Measurements from ENCODE around the gene TIA1. TPM values are rescaled to one million over a fixed set of nuclear protein-coding genes. Genes with fewer than 3 reads are reported as not detected.
"Not testable (repeated sequence)": the region's sequence is repeated elsewhere in the genome, so short reads cannot be mapped to it uniquely, and the experiment has no call there.

TIA1 gene
- total RNA-seq, 1 experiment from 2014 or later: 150 TPM

DNA sequence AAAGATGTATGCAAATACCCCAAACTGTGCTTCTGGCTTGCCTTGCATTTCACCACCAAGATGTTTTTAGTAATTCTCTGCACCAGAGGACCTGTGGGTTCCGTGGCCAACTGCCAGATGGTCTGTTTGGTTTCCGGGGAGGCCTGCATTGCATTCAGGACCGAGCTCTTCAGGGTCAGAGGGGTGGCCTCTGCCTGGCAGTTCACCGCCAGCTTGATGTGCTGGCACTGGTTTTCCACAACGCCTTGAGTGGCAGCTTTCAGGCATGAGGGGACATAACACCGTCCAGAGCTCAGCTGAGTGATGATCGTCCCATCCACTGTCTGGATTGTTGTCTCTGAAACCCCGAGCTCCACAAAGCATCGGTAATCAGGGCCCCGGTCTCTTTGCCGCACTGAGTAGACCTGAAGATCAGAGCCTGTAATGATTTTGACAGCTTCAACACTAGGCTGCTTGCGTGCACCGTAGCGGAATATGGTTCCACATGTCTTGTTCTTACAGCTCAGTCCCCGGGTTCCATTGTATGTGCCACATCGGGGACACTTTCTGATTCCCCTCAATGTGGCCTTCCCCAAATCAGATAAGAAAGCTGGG is 67.0 kb downstream of the TIA1 start (continued):
- TF ChIP-seq ZNF416 (CRISPR knock-in tag; IDR thresholded peaks at IDR 0.05) (no peak), RELA (CRISPR knock-in tag; IDR thresholded peaks at IDR 0.05; ENCODE audit: borderline replicate concordance) (no peak)

DNA sequence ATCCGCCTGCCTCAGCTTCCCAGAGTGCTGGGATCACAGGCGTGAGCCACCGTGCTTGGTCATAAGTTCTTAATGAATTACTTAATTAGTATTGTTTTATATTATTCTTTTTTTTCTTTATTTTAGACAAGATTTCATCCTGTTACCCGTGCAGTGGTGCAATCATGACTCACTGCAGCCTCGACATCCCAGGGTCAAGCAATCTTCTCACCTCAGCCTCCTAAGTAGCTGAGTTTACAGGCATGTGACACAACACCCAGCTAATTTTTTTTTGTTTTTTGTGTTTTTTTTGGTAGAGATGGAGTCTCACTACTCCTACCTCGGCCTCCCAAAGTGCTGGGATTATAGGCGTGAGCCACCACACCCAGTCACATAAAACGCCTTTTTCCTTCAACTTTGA is 74.9 kb downstream of the TIA1 start:
- H3K4me1 Mint-ChIP-seq: peaks cover 5% of the 10 kb centered on the region; the same call in 1 of the 2 replicates
- H3K9me3 Mint-ChIP-seq: no peaks in the 10 kb centered on the region
- POLR2A ChIA-PET: no interaction called here
- no peak overlapping the region for H3K27ac Mint-ChIP-seq
- no peak overlapping the region for H3K4me3 Mint-ChIP-seq
- no peak for DNase-seq (ENCODE audit: low spot score)
- peaks cover 25% of the 10 kb centered on the region for H3K36me3 Mint-ChIP-seq
- TF ChIP-seq, protein P1, sequence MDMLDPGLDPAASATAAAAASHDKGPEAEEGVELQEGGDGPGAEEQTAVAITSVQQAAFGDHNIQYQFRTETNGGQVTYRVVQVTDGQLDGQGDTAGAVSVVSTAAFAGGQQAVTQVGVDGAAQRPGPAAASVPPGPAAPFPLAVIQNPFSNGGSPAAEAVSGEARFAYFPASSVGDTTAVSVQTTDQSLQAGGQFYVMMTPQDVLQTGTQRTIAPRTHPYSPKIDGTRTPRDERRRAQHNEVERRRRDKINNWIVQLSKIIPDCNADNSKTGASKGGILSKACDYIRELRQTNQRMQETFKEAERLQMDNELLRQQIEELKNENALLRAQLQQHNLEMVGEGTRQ (CRISPR knock-in tag; IDR thresholded peaks at IDR 0.05): no peak
- TF ChIP-seq IRF2 (CRISPR knock-in tag; IDR thresholded peaks at IDR 0.05; ENCODE audit: borderline replicate concordance, low read depth) (no peak), MYBL2 (CRISPR knock-in tag; IDR thresholded peaks at IDR 0.05) (no peak), NFATC4 (CRISPR knock-in tag; IDR thresholded peaks at IDR 0.05) (no peak), GRHL2 (CRISPR knock-in tag; IDR thresholded peaks at IDR 0.05; ENCODE audit: insufficient replicate concordance, severe bottlenecking) (no peak), NFYB (CRISPR knock-in tag; conservative IDR thresholded peaks at IDR 0.05; ENCODE audit: low read depth) (no peak), KAT7 (CRISPR knock-in tag; IDR thresholded peaks at IDR 0.05; ENCODE audit: borderline replicate concordance) (no peak), ZNF138 (CRISPR knock-in tag; conservative IDR thresholded peaks at IDR 0.05) (no peak), JAZF1 (CRISPR knock-in tag; IDR thresholded peaks at IDR 0.05) (no peak), CBFB (CRISPR knock-in tag; IDR thresholded peaks at IDR 0.05; ENCODE audit: low read depth) (no peak), NFE2L1 (CRISPR knock-in tag; IDR thresholded peaks at IDR 0.05) (no peak), TEAD1 (CRISPR knock-in tag; IDR thresholded peaks at IDR 0.05) (no peak), SMAD3 (CRISPR knock-in tag; IDR thresholded peaks at IDR 0.05; ENCODE audit: borderline replicate concordance) (no peak), GABPB1 (CRISPR knock-in tag; IDR thresholded peaks at IDR 0.05) (no peak), ZNF232 (CRISPR knock-in tag; IDR thresholded peaks at IDR 0.05) (no peak), OVOL2 (CRISPR knock-in tag; IDR thresholded peaks at IDR 0.05; ENCODE audit: borderline replicate concordance) (no peak)
- TF ChIP-seq, protein P2, sequence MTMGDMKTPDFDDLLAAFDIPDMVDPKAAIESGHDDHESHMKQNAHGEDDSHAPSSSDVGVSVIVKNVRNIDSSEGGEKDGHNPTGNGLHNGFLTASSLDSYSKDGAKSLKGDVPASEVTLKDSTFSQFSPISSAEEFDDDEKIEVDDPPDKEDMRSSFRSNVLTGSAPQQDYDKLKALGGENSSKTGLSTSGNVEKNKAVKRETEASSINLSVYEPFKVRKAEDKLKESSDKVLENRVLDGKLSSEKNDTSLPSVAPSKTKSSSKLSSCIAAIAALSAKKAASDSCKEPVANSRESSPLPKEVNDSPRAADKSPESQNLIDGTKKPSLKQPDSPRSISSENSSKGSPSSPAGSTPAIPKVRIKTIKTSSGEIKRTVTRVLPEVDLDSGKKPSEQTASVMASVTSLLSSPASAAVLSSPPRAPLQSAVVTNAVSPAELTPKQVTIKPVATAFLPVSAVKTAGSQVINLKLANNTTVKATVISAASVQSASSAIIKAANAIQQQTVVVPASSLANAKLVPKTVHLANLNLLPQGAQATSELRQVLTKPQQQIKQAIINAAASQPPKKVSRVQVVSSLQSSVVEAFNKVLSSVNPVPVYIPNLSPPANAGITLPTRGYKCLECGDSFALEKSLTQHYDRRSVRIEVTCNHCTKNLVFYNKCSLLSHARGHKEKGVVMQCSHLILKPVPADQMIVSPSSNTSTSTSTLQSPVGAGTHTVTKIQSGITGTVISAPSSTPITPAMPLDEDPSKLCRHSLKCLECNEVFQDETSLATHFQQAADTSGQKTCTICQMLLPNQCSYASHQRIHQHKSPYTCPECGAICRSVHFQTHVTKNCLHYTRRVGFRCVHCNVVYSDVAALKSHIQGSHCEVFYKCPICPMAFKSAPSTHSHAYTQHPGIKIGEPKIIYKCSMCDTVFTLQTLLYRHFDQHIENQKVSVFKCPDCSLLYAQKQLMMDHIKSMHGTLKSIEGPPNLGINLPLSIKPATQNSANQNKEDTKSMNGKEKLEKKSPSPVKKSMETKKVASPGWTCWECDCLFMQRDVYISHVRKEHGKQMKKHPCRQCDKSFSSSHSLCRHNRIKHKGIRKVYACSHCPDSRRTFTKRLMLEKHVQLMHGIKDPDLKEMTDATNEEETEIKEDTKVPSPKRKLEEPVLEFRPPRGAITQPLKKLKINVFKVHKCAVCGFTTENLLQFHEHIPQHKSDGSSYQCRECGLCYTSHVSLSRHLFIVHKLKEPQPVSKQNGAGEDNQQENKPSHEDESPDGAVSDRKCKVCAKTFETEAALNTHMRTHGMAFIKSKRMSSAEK (CRISPR knock-in tag; IDR thresholded peaks at IDR 0.05; ENCODE audit: borderline replicate concordance): no peak
- TF ChIP-seq, protein P3, sequence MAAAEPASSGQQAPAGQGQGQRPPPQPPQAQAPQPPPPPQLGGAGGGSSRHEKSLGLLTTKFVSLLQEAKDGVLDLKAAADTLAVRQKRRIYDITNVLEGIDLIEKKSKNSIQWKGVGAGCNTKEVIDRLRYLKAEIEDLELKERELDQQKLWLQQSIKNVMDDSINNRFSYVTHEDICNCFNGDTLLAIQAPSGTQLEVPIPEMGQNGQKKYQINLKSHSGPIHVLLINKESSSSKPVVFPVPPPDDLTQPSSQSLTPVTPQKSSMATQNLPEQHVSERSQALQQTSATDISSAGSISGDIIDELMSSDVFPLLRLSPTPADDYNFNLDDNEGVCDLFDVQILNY (CRISPR knock-in tag; IDR thresholded peaks at IDR 0.05): no peak
- ATAC-seq: no peak
- CTCF ChIA-PET: no interaction called here
- no peaks in the 10 kb centered on the region for H3K27me3 Mint-ChIP-seq (ENCODE audit: low read depth)

DNA sequence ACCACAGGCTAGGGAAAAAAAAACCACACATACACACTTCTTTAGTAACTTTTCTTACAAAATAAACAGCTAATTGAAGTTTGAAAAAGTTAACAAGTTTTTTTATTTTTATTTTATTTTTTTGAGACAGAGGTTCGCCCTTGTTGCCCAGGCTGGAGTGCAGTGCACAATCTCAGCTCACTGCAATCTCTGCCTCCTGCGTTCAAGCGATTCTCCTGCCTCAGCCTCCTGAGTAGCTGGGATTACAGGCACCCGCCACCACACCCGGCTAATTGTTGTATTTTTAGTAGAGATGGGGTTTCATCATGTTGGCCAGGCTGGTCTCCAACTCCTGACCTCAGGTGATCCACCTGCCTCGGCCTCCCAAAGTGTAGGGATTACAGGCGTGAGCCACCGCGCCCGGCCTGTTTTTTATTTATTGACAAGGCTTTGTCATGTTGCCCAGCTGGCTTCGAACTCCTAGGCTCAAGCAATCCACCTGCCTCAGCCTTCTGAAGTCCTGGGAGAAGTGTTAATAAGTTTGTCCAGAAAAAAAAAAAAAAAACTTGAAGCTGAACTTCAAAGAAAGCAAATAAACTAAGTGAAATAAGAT is 78.7 kb downstream of the TIA1 start:
- H3K4me3 Mint-ChIP-seq: not testable (repeated sequence)

More for the DNA sequence above, 78.7 kb downstream of the TIA1 start:
- H3K4me1 Mint-ChIP-seq; DNase-seq (ENCODE audit: low spot score); CTCF ChIA-PET; H3K27me3 Mint-ChIP-seq (ENCODE audit: low read depth); H3K9me3 Mint-ChIP-seq; H3K27ac Mint-ChIP-seq; ATAC-seq: not testable (repeated sequence)
- POLR2A ChIA-PET: interaction anchor here (0.6 kb wide), 1 partner anchor 45 kb away, joined by 3 read pairs; no protein-coding TSS in a partner anchor
- peaks cover 30% of the 10 kb centered on the region for H3K36me3 Mint-ChIP-seq

All from WTC11 (cell line).